ENCODE measurements around the gene RETSAT.

Gene RETSAT

DNA sequence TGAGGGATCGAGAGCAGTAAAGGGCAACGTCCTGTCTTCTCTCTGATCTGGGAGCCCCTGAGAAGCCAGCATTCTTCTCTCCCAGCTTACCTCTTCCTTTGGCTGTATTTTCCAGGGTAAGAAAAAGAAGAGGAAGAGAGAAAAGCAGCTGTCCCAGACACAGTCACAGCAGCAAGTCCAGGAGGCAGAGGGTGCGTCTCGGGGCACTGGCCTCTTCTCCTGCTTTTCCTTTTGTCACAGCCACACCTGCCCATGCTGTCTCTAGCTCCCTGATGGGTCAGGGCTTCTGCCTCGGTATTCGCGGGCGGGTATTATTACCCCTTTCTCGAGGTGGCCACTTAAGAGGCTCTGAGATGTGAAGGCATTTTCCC lies 46.8 kb downstream of the RETSAT start:
- Histone ChIP-seq H3K4me3 (ENCODE audit: low read length) (peak overlapping the region; percentile 57), H3F3A (ENCODE audit: control insufficient read depth, insufficient read depth) (no peaks in the 10 kb centered on the region), H3K27ac (ENCODE audit: low read depth, low read length) (no peak overlapping the region), H4K20me1 (ENCODE audit: control insufficient read depth, insufficient read depth, low read depth, low read length) (no peaks in the 10 kb centered on the region), H3K27me3 (ENCODE audit: control insufficient read depth, low read length) (peaks cover 51% of the 10 kb centered on the region), H3K9me2 (replicated peaks; ENCODE audit: control insufficient read depth, low read length) (no peaks in the 10 kb centered on the region), H3K4me2 (ENCODE audit: low read length) (peak overlapping the region; percentile 70), H3K4me1 (ENCODE audit: control insufficient read depth, low read length) (peaks cover 24% of the 10 kb centered on the region), H3K36me3 (ENCODE audit: control insufficient read depth, low read length) (no peaks in the 10 kb centered on the region), H3K79me2 (ENCODE audit: control insufficient read depth, low read length) (no peaks in the 10 kb centered on the region), H3K9me3 (ENCODE audit: control insufficient read depth, insufficient read depth, low read length) (no peaks in the 10 kb centered on the region)
- TF ChIP-seq, protein P1, sequence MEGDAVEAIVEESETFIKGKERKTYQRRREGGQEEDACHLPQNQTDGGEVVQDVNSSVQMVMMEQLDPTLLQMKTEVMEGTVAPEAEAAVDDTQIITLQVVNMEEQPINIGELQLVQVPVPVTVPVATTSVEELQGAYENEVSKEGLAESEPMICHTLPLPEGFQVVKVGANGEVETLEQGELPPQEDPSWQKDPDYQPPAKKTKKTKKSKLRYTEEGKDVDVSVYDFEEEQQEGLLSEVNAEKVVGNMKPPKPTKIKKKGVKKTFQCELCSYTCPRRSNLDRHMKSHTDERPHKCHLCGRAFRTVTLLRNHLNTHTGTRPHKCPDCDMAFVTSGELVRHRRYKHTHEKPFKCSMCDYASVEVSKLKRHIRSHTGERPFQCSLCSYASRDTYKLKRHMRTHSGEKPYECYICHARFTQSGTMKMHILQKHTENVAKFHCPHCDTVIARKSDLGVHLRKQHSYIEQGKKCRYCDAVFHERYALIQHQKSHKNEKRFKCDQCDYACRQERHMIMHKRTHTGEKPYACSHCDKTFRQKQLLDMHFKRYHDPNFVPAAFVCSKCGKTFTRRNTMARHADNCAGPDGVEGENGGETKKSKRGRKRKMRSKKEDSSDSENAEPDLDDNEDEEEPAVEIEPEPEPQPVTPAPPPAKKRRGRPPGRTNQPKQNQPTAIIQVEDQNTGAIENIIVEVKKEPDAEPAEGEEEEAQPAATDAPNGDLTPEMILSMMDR (IDR thresholded peaks at IDR 0.05; ENCODE audit: low read depth, low read length, poor library complexity, severe bottlenecking) = no peak
- no peak for TF ChIP-seq EZH2phosphoT487 (IDR thresholded peaks at IDR 0.05; ENCODE audit: borderline replicate concordance, low read length)

DNA sequence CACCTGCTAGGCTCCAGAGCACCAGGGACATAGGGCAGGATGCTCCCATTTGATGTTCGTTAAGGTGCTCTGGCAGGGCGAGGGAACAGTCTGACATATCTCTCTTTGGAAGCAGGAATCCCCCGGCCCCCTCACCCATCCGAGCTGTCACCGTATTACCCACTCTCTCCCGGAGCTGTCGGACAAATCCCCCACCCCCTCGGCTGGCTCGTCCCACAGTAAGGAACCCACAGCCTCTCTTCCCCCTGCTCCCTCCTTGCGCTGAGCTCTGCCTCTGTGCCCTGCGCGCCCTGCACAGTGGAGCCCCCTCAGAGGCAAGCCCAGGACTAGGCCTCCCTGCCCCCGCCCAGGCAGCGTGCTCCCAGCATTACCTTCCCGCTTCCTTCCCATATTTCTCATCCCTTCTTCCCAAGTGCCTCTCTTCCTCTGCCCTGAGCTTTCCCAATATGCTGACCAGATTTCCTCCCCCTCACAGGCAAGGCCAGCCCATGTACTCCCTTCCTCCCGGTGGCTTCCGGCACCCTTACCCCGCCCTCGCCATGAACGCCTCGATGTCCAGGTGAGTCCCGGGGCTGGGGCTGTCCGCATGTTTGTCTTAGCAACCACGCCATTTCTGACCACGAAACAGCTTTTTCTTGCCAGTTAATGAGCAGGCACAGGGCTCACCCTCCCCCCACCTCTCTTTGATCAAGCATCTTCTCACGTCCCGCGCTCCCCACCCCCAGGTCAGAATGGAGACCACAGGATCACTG lies 50.4 kb downstream of the RETSAT start:
- TF ChIP-seq, protein P1 (IDR thresholded peaks at IDR 0.05; ENCODE audit: low read depth, low read length, poor library complexity, severe bottlenecking) = no peak
- no peak for TF ChIP-seq EZH2phosphoT487 (IDR thresholded peaks at IDR 0.05; ENCODE audit: borderline replicate concordance, low read length)
- Histone ChIP-seq H3K27ac (ENCODE audit: low read depth, low read length) (no peak overlapping the region), H3K9me2 (replicated peaks; ENCODE audit: control insufficient read depth, low read length) (no peaks in the 10 kb centered on the region), H3K79me2 (ENCODE audit: control insufficient read depth, low read length) (no peaks in the 10 kb centered on the region), H3K4me3 (ENCODE audit: low read length) (no peak overlapping the region), H3K4me1 (ENCODE audit: control insufficient read depth, low read length) (peaks cover 15% of the 10 kb centered on the region), H3K27me3 (ENCODE audit: control insufficient read depth, low read length) (peaks cover 46% of the 10 kb centered on the region), H3F3A (ENCODE audit: control insufficient read depth, insufficient read depth) (no peaks in the 10 kb centered on the region), H3K4me2 (ENCODE audit: low read length) (no peak overlapping the region), H3K9me3 (ENCODE audit: control insufficient read depth, insufficient read depth, low read length) (no peaks in the 10 kb centered on the region), H4K20me1 (ENCODE audit: control insufficient read depth, insufficient read depth, low read depth, low read length) (no peaks in the 10 kb centered on the region), H3K36me3 (ENCODE audit: control insufficient read depth, low read length) (no peaks in the 10 kb centered on the region)

DNA sequence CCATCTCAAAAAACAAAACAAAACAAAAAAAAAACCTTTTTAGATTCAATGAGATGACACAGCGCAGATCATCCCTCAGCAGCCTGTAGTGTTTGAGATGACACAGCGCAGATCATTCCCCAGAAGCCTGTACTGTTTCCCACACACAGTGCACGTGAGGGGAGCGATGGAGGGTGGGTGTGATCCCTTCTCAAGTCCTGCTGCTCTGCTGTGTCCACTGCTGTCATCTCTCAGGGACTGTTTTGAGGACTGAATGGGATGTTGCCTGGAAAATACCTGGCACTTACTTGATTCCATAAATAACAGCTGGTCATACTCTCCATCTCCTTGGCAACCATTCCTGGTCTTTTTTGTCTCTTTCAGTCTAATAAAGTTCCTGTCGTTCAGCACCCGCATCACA lies 52.2 kb downstream of the RETSAT start:
- H3K9me3 ChIP-seq (ENCODE audit: control insufficient read depth, insufficient read depth, low read length) = no peaks in the 10 kb centered on the region
- no peaks in the 10 kb centered on the region for H4K20me1 ChIP-seq (ENCODE audit: control insufficient read depth, insufficient read depth, low read depth, low read length)
- H3K27ac ChIP-seq (ENCODE audit: low read depth, low read length) = no peak overlapping the region
- no peaks in the 10 kb centered on the region for H3K9me2 ChIP-seq (replicated peaks; ENCODE audit: control insufficient read depth, low read length)
- H3F3A ChIP-seq (ENCODE audit: control insufficient read depth, insufficient read depth) = no peaks in the 10 kb centered on the region
- no peak for TF ChIP-seq EZH2phosphoT487 (IDR thresholded peaks at IDR 0.05; ENCODE audit: borderline replicate concordance, low read length)
- TF ChIP-seq, protein P1 (IDR thresholded peaks at IDR 0.05; ENCODE audit: low read depth, low read length, poor library complexity, severe bottlenecking) = no peak
- no peaks in the 10 kb centered on the region for H3K79me2 ChIP-seq (ENCODE audit: control insufficient read depth, low read length)
- no peak overlapping the region for H3K4me2 ChIP-seq (ENCODE audit: low read length)
- peaks cover 7% of the 10 kb centered on the region for H3K4me1 ChIP-seq (ENCODE audit: control insufficient read depth, low read length)
- H3K4me3 ChIP-seq (ENCODE audit: low read length) = no peak overlapping the region
- H3K36me3 ChIP-seq (ENCODE audit: control insufficient read depth, low read length) = no peaks in the 10 kb centered on the region
- peaks cover 38% of the 10 kb centered on the region for H3K27me3 ChIP-seq (ENCODE audit: control insufficient read depth, low read length)
